ENCODE data around the gene KIRREL1.

The KIRREL1 gene

DNA sequence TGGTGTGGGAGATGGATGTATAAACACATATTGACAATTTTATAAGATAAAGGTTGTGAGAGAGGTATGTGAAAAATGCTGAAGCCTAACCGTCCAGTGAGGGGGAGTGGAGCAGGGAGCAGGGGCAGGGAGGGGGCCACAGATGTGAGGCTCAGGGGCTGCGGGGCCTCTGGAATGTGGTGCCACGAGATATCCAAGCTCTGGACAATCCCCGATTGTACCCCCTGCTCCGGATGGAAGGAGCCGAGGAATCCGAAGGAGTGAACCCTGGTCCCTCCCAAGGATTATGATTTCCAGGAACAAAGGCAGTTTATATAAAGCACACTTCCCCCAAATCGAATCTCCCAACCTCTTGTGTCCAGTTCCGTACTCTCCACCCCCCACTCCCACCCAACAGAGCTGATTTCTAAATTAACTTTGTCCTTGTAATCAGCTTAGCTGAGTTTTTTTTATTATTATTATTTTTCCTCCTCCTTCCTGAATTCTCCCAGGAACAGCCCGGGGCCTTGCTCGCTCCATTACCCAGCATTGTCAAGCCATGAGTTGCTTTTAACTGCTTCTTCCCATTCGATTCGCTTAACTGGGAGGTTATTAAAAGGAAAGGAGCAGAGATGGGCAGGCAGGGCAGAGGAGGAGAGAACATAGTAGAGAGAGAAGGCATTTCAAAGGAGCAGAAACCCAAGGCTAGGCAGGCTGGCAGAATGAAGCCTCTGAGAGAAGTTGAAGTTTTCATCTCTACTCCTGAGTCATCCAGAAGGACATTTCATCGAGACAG is 9.4 kb downstream of the KIRREL1 start:
- in situ Hi-C loops (cut with HindIII; ENCODE audit: low sequenced_read_pairs): loop anchor here (5.0 kb wide), 1 partner anchor 36 kb away; no protein-coding TSS in a partner anchor

DNA sequence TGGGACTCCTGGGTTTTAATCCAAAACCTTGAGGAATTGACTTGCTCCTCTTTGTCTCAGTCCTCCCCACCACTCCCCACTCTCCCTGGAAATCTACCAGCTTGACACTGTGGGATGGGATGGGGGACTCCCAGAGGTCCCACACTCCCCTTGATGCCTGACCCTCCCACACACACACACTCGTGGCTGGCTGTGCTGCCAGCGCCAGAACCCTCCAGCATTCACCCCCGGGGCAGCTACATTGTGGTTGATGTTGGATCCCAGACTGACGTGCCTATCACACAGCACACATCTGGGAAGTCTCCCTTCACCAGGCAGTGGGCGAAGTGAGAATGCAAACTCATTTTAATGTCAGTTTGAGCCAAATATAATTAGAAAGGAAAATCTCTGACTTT is 10.0 kb downstream of the KIRREL1 start:
- in situ Hi-C loops (cut with HindIII; ENCODE audit: low sequenced_read_pairs): loop anchor here (5.0 kb wide), 1 partner anchor 36 kb away; no protein-coding TSS in a partner anchor

DNA sequence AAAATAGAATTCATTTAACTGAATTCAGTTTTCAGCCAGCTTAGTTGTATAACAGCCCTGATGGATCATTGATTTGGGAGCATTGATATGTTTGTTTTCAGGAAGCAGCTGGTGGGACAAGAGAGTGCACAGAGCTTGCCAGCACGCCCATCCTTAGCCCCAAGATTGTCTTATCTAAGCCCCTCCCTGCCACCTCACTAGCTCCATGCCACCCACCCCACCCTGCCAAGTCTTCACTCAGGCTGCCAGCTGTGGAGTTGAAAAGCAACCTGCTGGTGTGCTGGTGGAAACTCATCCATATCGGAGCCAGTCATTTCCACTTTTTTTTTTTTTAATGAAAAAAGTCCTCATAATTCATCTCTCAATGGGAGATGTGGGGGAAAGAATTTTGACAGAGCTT is 11.8 kb downstream of the KIRREL1 start:
- in situ Hi-C loops (cut with HindIII; ENCODE audit: low sequenced_read_pairs): no loop called here

DNA sequence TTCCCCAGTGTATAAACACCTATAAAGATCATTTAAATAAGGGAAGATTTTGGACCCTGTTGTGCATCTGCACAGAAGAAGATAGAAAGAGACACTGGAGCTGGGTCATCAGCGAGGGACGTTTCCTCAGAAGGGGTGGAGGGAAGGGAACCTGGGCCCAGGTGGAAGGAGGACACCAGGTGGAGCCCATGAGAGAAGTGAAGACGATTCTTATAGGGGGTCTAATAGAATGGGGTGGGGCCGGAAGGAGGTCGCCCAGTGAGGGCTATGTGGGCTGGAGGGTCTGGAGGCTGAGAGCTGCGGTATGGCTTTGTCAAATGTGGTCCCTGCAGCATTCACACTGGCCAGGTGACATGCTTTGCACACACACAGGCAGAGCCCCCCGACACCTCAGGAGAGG is 13.7 kb downstream of the KIRREL1 start:
- in situ Hi-C loops (cut with HindIII; ENCODE audit: low sequenced_read_pairs): no loop called here

DNA sequence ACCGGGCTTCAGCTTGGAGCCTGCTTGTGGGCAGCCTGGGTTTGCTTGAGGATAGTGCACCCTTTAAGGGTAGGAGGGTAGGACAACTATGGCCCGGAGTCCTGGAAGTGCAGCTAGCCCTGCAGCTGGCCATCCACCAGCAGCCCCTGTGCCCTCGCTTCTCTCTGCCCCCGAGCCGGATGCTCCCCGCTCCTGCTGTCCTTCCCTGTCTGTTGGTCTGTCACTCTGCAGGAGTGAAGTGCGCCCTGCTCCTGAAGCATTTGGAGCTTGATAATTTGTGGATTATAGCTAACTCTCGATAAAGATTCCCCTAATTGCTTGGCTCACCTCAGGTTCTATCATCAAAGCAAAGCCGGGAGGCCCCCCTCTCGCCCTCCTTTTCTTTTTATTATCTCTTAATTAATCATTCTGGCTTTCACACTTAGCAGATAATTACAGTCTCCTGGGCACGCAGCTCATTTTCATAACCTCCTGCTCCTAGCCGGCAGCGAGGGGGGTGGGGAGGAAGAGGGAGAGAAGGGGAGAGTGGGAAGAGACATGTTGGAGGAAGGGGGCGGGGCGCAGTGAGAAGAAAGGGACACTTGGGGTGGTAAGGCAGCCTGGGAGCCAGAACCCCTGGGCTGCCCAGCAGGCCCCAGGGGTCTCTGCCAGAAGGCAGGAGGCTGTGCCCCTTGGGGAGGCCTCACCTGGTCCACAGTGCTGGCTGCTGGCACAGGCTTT is 14.4 kb downstream of the KIRREL1 start:
- in situ Hi-C loops (cut with HindIII; ENCODE audit: low sequenced_read_pairs): no loop called here

DNA sequence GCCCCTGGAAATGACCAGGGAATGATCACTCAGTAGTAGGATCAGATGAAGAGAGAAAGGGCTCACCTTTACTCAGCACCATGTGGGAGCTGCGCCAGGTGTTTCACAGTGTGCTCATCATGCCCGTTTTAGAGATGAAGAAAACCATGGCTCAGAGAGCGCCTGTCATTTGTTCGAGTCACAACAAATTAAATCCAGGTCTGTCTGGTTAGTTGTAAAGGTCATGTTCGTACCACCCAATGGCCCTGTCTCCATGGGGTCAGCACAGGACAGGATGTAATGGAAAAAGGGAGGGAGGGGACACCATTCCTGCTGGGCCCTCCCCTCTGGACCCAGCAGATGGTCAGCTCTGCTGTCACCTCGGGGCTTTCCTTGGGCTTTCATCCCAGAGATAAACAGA is 15.2 kb downstream of the KIRREL1 start:
- in situ Hi-C loops (cut with HindIII; ENCODE audit: low sequenced_read_pairs): no loop called here

DNA sequence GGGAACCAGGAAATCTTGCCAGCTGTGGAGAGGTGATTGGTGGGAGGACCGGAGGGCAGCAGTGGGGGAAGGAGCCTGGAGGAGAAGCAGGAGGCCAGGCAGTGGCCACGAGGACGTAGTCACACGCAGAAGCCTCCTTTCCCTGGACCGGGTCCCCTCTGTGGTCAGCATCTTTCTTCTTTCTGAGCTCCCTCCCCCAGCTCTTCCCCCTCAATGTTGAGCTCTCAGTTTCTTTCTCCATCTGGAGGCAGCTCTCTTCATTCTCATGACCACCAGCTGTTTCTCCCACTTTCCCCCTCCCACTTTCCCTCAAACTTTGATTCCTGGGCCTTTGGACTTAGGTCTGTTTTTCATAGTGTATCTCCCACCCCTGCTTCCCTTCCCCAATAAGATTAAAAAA is 18.3 kb downstream of the KIRREL1 start:
- in situ Hi-C loops (cut with HindIII; ENCODE audit: low sequenced_read_pairs): no loop called here

DNA sequence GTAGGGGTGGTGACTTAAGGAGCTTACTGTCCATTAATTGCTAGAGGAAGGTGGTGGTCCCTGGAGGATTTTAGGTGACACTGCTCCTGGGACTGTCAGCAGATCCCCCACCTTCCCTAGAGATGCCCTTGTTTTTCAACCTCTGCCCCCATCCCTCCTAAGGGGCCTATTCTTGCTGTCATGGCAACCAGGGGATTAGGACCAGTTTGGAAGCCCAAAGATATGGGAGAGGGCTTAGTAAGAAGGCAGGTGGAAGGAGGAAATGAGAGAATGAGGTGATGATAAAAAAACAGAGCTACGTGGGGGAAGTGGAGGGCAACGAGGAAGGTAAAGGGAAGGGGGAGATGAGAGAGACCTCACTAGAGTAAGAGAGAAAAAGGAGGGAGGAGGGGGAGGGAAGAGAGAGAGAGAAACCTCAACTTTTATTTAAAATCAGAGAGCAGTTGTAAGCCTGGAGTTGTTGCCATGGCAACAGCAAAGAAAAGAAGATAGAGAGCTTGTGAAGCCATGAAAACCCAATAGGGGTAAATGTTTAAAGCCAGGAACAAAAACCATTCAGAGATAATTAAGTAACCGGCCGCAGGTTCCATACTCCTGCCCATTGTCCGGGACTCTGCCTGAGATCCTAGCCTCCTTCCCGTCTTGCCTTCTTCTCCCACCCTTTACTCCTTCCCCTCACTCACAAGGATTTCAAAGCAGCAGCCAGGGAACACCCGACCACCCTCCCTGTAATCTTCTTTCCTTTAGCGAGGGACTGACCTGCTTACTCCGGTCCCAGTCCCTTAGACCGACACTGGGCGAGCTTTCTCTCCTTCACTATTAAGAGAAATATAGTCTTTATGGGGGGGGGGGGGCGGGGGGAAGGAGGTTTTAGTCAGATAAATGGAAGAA is 20.6 kb downstream of the KIRREL1 start:
- in situ Hi-C loops (cut with HindIII; ENCODE audit: low sequenced_read_pairs): no loop called here

DNA sequence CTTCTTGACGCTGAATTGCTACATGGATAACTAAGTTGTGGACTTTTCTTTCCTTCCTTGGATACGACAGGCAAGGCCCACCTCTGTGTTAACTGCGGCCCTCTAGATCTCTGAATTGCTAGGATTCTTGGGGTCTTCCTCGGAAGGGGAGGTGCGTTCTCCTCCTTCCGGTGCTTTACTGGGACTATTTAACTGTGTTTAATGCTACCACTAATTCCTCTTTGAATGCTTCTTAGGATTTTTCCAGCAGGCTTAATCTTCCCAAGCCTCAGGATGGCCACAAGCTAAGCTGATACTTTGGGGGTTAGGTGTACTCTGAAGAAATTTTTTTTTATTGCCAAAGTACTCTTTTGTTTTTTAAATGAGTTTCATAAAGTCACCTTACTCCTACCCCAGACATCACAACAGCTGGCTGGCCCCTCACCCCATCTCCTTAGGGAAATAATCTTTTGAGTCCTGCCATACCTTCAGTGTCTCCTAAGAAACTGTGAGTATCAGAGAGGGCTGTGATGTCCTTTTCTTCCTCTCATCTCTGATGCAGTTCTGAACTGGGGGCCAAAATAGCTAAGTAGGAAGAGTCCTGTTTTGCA is 21.4 kb downstream of the KIRREL1 start:
- in situ Hi-C loops (cut with HindIII; ENCODE audit: low sequenced_read_pairs): no loop called here

DNA sequence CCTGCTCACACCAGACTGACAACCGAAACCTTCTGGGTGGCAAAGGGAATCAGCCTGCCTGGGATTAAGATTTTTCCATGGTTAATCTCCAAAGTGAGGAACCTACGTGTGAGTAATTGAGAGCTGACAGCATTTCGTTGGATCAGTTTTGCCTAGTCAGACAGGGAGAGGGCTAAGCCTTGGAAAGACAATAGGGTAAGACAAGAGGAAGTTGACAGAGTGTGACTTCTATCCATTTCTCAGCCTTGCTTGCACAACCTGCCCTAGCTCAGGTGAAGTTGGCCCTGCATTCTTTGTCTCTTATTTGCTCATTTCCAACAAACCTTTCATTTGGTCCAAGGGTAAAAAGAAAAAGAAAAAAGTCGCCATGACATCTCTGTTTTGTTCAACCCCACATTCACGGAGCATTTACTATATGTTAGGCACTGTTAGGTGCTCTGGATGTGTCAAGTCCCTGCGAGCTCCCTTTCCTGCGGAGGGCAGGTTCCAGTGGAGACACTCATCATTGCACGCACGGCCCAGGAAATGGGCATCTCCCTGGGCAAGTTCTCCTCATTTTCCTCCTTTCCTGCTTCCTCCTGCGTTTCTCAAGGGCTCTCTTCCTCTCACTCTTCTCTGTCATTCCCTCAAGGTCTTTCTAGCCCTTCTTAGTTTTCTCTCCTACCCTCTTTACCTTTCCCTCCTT is 23.3 kb downstream of the KIRREL1 start:
- in situ Hi-C loops (cut with HindIII; ENCODE audit: low sequenced_read_pairs): no loop called here

DNA sequence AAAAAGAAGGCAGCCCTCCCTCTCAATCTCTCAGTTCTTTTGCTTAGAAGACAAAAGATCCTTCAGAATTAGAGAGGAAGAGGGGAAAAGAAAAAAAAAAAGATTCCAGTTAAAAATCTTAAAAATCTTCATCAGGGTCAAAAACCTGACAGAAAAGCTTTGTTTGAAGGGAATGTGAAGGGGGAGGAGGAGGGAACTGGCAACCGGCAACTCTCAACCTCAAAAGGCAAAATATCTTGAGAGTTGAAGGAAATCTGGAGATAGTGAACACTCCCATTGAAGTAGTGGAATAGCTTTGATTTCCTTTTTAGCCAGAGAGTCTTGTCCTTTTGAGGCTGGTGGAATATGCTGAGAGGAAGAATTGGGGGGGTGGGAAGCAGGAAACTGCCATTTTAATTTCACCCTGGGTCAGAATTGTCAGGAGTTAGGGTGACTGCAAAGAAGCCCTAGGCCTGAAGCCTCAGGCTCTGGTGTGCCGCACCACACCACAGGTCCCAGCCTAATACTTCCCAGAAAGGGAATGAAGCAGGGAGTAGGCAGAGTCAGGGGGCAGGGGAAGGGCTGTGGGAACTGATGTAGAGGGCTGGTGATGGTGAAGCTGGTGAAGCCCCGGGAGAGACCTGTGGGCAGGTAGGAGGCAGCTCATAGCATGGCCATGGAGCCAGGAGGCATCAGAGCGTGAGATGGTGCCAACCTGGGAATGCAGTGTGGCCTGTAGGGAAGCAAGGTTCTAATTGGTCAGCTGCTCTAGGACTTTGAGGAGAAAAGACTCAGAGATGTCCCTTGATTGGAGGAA is 24.6 kb downstream of the KIRREL1 start:
- in situ Hi-C loops (cut with HindIII; ENCODE audit: low sequenced_read_pairs): no loop called here

DNA sequence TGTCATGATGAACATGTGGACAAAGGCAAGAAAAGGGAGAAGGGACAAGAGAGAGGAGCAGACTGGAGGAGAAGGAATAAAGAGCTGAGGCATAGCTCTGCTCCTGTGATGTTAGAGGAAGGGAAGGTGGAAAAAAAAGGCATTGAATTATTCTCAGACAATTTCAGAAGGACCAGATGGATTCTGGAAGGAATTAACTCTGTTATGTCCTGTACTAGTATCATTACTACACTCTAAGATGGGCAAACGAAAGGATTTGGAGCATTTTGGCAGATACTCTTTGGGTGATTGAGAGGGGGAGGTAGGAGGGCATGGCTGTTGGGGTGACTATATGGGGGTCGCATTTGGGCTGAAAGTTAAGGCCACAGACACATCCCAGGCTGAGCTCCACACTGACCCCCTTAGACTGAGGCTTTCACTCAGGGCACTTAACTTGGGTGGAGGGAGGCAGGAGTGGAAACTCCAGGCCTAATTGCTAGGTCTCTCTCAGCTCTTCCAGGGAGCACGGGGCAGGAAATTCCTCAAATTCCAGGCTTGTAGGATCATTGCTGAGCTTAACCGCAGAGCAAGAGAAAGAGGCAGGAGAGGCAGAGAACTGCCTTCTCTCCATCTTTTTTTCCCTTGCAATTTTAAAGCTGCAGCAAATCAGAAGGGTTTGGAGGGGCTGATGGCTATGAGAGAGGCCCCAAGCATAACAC is 25.9 kb downstream of the KIRREL1 start:
- in situ Hi-C loops (cut with HindIII; ENCODE audit: low sequenced_read_pairs): no loop called here

DNA sequence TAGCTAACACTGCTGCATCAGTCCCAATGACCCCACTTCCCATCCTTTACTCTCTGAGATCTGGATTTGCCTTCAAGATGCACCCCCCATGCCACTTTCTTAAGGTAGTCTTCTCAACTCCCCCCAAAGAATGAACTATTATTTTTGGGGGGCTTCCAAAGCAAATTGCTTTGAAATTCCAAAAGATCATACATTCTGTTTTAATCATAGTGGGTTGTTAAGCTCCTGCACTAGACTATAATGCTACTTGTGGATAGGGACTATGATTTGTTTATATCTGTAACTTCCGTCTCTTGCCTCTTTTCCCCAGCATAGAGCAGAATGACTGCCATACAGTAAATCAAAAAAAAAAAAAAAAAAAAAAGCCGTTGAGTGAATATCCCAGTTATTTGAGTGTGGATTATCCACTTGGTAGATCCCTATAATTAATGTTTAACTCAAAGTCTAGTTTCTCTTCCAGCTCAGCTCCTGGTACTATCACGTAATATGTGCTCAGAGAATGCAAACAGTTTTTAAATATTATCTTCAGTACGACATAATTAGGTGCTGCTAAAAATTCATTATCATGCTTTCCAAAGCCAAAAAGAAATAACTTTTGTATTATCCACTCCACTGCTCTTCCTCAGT is 26.9 kb downstream of the KIRREL1 start:
- in situ Hi-C loops (cut with HindIII; ENCODE audit: low sequenced_read_pairs): no loop called here

DNA sequence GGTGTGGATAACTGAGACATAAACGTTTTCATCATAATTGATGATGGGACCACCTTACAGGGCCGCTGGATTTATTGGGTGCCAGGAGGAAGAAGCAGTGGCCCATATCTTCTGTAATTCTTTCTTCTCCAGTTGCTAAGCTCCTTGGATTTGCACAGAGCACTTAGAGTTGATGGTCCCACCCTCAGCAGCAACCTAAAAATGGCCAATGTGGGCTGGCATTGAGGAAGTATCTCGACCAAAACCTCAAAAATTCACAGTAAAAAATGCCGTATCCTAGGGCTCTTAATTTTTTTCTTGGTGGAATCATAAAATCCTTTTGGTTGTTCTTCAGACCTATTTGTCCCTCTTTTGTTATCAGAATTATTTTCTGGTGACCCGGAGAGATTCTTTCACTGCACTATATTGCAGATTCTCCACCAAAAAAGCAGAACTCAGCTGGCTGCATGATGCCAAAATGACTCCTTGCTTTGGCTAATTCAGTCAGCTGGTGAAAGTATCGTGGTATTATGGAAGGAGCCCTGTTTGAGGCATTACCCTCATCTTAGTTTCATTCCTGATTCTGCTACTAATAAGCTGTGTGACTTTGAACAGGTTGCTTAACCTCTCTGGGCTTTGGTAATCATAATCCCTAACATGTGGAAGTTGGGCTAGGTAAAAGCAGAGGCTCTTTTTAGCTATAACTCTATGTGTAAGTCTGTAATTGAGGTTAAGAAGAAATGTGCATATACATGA is 27.6 kb downstream of the KIRREL1 start:
- in situ Hi-C loops (cut with HindIII; ENCODE audit: low sequenced_read_pairs): no loop called here

DNA sequence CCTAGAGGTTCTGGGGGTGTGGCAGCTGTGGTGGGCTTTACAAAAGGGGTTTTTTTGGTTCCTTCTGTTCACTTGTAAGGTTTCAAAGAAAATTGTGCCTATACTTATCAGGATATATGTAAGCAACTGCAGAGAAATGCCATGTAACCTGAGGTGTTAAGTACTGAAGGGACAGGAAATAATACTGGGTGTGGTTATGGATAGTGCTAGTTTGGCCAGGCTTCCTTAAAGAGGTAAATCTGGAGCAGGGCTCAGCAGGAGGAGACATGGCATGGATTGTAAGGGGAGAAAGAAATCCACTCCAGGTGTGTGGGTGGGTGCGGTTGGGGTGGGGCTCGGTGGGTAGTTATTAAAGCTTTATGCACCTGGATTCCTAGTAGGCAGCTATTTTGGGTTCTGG is 28.3 kb downstream of the KIRREL1 start:
- in situ Hi-C loops (cut with HindIII; ENCODE audit: low sequenced_read_pairs): no loop called here

DNA sequence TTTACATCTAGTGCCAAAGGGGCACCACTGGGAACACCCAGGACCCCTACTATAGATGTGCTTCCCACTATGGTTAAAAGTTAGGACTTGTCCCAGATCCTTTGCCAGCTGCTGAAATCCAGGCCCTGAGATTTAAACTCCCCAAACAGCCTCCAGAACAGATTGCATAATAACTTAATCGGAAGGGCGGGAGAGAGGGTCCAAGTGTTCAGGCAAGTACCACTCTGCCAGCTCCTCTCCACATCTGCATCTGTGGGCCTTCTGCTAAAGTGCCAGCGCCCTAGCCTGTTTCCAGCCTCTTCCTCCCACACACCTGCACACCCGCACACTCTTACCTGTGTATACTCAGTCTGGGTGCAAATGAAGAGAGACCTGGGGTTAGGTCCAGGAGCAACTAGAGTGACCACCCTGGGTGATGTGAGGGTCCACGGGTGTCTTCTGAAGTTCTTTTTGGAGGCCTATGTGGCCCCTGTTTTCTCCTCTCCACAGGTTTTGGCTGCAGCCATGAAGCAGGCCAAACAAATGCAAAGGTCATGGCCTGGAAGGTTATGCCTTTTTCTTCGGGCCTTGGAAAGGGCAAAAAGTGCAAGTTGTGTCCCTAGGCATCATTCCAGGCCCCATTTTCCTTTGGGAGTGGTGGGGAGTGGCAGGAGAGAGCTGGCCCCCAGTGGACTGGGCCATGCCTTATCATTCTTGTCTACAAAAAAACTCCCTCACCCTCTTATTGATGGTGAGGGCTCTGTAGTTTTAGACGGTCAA is 29.3 kb downstream of the KIRREL1 start:
- in situ Hi-C loops (cut with HindIII; ENCODE audit: low sequenced_read_pairs): no loop called here

DNA sequence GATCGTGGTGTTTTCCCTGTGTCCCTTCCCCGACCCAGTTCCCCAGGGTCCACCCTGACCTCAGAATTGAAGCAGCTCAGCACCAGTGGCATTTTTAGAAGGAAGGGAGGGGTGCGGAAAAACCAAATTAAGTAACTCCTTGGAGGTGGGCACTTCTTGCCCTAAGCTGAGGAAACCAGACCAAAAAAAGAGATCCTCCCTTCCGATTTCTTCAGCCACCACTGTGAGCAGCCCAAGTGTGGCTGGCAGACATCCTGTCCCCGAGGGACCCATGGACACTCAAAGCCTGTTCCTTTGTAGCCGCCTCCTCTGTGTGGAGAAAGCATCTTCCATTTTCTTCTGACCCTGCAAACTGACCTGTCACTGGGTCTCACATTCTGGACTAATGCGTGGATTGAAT is 31.3 kb downstream of the KIRREL1 start:
- in situ Hi-C loops (cut with HindIII; ENCODE audit: low sequenced_read_pairs): no loop called here

Measured in endothelial cell of hepatic sinusoid (primary cell).